ENCODE results near the gene SREK1.
"Not testable (repeated sequence)": the region's sequence is repeated elsewhere in the genome, so short reads cannot be mapped to it uniquely, and the experiment has no call there.

The SREK1 gene, protein sequence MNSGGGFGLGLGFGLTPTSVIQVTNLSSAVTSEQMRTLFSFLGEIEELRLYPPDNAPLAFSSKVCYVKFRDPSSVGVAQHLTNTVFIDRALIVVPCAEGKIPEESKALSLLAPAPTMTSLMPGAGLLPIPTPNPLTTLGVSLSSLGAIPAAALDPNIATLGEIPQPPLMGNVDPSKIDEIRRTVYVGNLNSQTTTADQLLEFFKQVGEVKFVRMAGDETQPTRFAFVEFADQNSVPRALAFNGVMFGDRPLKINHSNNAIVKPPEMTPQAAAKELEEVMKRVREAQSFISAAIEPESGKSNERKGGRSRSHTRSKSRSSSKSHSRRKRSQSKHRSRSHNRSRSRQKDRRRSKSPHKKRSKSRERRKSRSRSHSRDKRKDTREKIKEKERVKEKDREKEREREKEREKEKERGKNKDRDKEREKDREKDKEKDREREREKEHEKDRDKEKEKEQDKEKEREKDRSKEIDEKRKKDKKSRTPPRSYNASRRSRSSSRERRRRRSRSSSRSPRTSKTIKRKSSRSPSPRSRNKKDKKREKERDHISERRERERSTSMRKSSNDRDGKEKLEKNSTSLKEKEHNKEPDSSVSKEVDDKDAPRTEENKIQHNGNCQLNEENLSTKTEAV

DNA sequence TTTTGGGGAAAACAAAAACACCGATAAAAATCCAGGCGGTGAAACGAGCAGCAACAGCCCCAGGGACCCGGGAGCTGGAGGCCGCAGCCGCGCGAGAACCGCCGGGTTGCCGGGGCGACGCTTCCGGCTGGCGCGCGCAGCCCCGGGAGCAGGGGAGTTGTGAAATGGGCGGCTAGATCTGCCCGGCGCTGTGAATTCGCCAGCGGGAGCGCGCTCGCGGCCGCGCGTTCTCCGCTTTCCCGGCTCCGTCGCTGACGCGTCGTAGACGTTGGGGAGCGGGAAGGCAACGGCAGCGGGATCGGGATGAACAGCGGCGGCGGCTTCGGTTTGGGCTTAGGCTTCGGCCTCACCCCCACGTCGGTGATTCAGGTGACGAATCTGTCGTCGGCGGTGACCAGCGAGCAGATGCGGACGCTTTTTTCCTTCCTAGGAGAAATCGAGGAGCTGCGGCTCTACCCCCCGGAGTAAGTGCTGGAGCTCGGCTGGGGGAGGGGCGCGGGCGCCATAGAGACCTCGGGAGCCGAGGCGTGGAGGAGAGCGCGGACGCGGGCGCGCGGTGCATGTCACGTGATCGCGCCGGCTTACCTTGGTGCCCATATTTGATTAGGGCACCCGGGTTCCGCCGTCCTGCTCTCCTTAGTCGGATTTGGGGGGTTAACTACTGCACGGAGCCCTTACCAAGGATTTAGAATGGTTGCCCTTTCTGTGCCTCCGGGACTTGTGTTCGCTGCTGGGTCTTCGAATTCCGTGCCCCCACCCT is at the start of gene SREK1:
Gene SREK1, plus strand, starts transcription at position 227 of the 760 bp plus-strand sequence. Its CDS starts 77 bp downstream, at position 304.
- peak; percentile 91 to 93 for DNase-seq

DNA sequence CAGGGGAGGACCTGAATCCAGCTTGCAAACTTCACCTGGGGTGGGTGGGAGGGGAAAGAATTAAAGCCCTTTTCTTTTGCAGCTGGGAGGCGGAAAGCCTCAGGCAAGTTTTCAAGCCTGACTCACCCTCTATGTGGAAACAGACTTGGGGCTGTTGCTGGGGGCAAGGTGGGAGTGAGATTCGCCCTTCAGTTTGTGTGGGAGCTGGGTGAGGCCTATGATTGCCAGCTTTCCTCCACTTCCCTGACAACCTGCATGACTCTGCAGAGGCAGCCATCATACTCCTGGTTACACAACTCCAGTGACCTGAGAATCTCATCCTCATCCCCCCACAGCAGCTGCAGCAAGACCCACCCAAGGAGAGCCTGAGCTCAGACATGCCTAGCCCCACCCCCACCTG is 43.2 kb upstream of the SREK1 start:
- no peak for DNase-seq

DNA sequence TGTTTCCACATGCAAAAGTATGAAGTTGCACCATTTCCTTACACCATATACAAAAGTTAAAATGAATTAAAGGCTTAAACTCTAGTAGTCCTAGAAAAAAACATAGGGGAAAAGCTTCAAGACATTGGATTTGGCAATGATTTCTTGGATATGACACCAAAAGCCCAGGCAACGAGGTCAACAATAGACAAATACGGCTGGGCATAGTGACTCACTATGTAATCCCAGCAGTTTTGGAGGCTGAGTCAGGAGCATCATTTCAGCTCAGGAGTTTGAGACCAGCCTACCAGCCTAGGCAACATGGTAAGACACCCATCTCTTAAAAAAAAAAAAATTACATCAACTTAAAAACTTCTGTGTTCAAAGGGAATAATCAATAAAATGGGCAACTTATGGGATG is 30.9 kb upstream of the SREK1 start:
- DNase-seq: no peak

DNA sequence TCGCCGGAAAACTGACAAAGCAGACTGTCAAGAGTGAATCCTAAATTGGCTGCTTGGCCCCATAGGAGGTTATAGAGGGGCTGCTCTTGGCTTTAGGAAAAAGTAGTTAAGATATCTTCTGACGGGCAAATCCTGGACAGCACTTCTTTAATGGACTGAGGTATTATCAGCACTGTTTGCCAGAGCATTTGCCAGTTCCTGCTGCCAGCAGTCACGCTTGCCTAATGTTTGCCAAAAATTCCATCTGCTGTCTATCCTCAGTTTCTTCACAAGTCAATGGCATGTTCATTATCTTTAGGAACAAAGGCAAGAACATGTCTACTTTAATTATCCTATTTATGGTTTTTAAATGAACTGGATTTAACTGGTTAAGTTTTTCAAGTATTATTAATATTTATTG is 25.8 kb upstream of the SREK1 start:
- DNase-seq: no peak

DNA sequence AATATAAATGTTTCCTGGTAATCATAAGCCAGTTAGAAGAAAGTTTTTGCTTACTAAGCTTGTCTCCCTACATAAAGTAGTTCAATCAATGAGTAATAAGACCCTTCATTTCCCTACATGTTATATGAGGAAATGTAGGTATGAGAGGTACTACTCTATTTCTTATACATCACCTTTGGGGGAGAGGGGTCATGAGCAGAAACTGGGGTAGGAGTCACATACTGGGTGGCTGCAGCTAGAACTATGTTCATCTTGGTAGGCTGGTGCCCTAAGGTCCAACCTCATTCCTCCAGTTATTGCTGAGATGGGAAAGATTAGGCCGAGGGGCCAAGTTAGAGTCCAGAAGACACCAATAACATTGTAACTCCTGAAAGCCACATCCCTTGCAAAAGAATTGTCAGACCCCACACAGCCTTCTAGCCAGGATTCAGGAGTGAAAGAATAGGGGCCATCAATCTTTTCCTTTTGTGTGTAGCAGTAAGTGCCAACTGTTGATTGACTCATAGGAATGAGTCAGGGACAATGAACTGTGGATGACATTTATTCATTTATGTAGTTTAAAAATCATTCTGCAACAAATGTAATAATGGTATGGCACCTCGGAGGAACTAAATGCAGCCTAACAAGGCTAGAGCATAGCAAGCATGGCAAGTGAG is 21.6 kb upstream of the SREK1 start:
- DNase-seq: no peak

DNA sequence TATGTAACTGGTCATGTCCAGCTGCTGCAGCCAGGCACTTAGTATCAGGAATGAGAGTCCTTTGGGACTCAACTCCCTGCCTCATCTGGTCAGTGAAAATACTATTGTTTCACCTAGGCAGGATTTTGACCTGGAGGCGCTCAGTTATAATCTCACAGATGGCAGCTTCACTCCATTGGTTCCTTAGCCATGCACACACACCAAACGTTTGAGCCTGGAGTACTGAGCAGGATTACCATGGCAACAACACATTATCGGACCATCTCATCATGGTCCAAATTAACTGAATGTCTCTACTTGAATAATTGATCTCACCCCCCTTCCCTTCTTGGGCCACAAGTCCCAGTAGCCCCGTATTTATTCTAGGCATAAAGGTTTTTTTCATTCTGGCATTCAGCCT is 15.0 kb upstream of the SREK1 start:
- DNase-seq: no peak

DNA sequence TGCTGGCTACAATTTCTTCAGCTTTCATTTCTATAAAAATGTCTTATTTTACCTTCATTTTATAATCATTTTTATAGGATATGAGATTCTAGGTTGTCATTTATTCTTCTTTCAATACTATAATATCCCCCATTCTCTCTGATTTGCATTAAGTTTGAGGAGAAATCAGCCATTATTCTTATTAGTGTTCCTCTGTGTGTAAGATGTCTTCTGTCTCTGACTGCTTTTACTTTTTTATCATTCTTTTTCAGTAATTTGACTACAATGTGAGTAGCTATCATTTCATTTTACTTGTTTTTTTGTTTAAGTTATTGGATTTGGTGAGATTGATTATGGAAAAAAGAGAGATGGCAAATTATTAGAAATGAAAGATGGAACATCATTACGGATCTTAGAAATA is 13.6 kb upstream of the SREK1 start:
- no peak for DNase-seq

DNA sequence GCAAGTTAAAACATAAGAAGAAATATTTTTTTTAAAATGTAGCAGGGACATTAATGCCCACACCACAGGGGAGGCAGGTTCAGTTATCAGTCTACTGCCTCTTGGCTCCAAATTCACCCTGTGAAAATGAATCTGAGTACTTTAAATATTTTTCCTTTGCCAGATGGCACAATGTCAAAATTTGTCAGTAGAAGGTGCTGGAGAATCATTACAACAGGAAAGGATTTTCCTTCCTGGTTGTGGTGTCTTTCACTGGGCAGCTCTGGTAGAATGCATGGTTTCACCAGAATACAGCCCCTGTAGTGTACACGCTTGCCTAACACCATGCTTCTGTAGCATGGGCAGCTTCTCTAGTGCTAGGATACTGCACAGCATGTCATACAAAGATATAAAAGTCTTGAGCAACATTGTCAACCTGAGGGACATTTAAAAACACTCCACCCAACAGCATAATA is 9.7 kb upstream of the SREK1 start:
- no peak for DNase-seq

DNA sequence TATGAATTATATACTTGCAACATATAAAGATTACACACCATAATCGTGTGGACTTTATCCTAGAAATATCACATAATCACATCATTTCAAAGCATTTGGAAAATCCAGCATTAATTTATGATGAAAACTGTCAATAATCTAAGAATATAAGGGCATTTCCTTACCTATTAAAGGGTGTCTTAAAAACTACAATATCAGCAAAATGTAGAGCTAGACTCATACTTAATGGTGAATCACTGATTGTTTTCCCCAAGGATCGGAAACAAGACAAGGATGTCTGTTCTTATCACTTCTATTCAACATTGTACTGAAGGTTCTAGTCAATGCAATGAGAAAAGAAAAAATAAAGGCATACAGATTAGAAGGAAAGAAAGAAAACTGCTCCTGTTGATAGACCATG is 8.0 kb upstream of the SREK1 start:
- DNase-seq: no peak

DNA sequence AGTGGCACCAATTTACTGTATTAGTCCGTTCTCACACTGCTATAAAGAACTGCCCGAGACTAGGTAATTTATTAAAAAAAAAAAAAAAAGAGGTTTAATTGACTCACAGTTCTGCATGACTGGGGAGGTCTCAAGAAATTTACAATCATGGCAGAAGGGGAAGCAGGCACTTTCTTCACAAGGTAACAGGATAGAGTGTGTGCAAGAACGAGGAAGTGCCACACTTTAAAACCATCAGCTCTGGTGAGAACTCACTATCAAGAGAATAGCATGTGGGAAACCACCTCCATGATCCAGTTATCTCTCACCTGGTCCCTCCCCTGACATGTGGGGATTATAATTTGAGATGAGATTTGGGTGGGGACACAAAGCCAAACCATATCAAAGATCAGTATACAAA is 7.2 kb upstream of the SREK1 start:
- not testable (repeated sequence) for DNase-seq

DNA sequence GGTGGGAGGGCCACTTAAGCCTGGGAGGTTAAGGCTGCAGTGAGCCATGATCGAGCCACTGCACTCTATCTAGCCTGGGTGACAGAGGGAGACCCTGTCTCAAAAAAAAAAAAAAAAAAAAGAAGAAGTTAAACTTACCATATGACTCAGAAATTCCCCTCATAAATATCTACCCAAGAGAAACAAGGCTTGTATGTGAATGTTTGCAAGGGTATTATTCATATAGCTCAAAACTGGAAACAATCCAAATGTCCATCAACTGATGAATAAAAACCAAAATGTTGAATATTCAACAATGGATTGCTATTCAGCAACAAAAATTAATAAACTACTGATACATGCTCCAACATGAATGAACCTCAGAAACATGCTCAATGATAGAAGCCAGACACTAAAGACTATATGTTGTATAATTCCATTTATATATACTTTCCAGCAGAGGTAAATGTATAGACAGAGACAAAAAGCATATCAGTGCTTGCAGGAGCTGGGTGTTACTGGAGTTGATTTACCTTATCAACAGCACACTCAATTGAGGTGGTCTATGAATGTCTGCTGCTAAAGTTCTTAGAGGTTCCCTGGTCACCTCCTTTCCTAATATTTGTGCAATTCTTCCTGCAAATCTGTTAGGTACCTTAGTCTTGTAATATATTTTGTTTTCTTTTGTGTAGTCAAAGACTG is 5.3 kb upstream of the SREK1 start:
- DNase-seq: no peak

DNA sequence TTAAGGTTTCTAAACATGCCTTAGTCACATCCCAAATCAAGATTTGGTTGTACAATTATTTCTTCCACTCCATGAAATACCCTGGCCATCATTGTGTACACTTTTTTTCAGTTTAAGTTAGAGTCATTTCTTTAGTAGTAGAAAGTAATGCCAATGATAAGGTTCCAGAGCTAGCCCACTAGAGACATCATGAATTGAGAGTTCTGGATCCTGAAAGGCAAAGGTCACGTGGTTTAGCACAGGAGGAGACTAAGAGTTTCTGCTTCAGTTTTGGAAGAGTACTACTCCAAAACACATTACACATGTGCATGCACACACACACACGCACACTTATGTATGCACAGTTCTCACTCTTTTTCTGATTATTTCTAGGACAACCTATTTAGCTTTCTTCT is 4.8 kb upstream of the SREK1 start:
- no peak for DNase-seq

DNA sequence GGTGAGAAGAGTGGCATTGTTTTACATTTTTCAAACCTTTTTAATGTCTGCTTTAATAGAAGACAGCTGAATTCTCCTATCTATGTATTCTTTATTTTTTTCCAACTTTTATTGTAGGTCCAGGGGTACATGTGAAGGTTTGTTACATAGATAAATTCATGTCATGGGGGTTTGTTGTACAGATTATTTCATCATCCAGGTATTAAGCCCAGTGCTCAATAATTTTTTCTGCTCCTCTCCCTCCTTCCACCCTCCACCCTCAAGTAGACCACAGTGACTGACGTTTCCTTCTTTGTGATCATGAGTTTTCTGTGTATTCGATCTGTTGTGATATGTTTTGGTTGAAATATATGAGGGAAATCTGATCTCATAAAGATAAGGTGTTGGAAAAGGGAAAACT is 1.7 kb upstream of the SREK1 start:
- DNase-seq: no peak

DNA sequence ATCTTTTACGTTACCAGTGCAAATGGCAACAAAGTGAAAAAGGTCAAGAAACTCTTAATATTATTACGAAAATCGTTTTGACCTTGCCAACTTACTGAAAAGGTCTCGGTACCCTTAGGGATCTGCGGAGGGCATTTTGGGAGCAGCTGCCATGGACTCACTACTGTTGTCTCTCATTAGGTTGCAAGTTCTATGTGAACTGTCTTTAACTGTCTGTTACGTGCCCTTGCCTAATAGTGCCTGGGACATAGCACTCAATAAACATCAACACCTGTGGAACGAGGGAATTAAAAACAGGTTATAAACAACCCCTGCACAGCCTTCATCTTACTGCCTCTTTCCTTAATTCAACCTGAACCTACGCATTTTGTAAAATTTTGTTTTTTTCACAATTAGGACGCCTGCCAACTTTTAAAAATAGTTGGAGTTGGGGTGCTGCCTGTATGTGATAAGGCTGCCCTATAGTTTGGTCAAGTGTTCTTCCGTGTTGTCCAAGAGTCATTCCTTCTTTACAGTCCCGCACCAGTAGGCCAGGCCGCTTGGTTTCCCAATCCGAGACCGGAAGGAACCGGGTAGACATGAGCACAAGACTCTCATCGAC is 527 bp upstream of the SREK1 start:
- DNase-seq: no peak

DNA sequence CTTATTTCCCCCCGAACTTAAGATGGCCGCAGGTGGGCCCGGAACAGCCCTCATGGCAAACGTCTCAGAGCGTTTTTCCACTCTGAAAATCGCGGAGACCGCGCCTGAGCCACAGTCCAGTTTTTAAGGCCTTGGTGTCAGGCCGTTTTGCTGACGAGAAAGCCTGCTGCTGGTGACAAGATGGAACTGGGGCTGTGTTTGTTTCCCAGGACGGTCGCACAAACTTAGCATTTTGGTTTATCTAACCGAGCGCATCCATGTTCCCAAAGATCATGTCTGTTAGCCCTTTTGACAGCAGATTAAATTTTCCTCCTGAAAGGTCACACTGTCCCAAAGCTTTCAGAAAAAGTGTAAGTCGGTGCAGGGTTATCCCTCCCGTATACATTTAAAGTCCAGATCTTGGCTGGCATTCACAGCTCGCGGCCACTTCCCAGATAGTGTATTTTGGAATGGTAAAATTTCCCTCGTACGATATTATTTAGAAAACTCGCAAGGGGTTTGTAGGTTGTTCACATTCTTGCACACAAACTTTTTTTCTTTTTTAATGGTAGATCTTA is 812 bp downstream of the SREK1 start:
- no peak for DNase-seq

DNA sequence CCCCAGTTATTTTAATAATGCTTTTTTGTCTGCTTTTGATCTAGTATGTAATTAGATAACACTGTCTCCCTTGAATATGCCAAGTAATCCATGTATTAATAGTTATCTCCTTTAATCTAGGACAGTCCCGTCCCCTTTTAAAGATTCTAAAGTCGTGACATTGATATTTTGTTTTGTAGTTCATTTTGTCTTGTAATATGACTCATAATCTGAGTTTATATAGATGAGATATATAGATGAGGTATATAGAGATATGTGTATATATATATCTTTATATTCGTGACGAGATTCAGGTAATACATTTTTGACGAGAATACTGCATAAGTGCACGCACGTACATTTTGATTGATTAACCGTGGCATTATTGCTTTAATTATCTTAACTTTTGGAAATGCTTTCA is 1.6 kb downstream of the SREK1 start:
- no peak for DNase-seq

DNA sequence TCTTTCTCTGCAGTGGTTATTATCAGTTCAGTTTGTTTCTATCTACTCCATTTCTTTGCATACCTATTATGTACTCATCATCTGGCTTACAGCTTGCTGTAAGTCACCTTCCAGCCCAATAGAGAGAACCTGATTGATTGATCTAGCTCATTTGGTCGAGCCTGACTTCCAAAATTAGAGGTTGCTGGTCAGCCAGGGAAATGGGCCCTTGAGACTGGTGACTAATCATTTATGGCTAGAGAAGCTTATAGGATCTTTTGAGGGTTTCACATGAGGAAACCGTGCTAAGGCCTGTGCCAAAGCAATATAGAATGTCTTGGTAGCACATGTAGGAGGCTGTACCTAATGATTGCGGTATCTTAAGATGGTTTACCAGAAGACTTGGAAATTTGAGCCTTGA is 5.8 kb downstream of the SREK1 start:
- DNase-seq: no peak

DNA sequence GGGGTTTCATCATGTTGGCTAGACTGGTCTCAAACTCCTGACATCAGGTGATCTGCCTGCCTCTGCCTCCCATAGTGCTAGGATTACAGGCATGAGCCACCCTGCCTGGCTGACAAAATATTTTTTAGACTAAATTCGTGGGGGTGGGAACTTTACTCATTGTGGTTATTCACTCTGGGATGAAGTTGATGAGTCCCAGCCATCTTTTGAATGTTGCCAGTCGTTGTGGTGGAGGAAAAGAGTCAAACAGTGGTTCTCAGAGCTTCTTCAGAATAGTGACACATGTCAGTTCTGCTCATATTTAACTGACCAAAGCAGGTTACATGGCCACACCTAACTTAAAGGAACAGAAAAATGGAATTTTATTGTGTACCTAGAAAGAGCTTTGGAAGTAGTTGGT is 6.9 kb downstream of the SREK1 start:
- peak; percentile 13 to 37 for DNase-seq

DNA sequence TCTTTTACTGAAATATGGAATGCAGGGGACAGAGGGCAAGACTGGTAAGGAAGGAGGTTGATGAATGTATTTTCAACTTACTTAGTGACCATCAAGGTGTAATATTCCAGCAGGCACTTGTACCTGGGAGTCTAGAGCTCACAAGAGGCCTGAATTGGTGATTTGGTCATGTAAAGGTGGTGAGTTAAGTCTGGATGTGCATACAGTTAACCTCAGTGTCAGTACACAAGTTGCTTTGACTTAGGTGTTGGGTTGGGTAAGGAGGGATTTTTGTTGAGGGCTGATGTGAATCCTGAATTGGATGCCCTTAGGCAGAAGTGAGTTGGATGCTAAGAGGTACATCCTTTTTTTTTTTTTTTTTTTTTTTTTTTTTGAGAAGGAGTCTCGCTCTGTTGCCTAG is 7.4 kb downstream of the SREK1 start:
- no peak for DNase-seq

DNA sequence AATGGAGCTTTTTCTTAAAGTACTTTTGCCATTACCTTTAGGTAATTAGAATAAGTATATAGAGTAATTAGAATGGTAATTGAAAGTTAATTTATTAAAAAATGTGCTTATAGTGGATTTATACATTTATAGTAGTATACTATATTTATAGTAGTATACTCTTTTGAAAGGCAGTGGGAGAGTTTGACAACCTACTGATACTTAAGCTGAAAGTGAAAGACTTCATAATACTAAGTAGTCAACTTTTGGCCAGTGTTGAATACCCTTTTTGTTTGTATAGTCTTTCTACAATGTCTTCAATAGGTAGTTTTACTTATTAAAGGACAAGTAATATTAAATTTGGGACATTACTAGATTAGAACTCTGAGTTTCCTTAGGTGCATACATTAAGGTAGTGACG is 12.9 kb downstream of the SREK1 start:
- DNase-seq: no peak

DNA sequence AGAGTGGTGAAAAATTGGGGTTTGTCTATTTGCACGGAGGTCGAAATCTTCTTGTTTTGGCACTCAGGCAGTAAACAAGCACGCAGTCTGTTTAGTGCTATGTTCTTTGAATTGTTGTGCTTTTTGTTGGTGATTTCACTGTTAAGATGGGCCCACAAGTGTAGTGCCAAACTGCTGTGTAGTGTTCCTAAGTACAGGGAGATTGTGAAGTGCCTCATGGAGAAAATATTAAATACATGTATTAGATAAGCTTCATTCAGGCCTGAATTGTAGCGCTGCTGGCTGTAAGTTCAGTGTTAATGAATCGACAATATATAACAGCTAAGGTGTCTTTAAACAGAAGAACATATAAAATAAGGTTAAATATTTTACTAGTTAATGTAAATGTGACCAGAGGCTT is 17.3 kb downstream of the SREK1 start:
- DNase-seq: no peak

All from activated CD4-positive, alpha-beta T cell treated with anti-CD3 and anti-CD28 coated beads, Interleukin-2, amount 50 U/mL, for 48 hours (primary cell).